GM12865 (cell line): ENCODE data around the gene PHF20.

Experiments
- DNase-seq: peaks from one replicate; pipeline ENCODE4 v3.0.0; 2010; ENCODE audit warnings: low read depth
- H3K4me3 ChIP-seq: 2 replicates; pipeline ENCODE4 v1.5.1; 2011; ENCODE audit warnings: mild to moderate bottlenecking, low read depth, low read length, control low read depth
- CTCF ChIP-seq: IDR thresholded peaks from 2 replicates; pipeline ENCODE4 v1.5.1; 2011; ENCODE audit warnings: low read length, control low read depth, low read depth, inconsistent platforms; ENCODE audit not compliant: insufficient read depth; ENCODE audit errors: missing control alignments

The PHF20 gene

DNA sequence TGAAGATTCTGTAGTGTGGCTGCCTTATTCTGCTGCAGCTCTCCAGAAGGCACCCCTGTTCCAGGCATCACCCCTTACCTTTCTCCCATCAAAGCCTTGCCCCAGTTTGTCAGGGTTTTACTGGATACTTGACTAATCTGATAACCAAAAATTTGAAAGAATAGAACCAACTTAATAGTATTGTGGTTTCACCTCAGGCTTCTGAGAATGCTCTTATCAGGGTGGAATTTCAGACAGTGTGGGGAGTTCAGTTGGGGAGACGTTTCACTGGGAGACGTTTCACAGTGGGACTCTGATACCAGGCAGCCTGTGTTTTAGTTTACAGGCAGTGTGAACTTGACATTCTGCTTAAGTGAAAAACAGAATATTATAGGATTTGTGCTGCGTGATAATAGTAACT is 132.0 kb downstream of the PHF20 start:
- no peak for DNase-seq
- H3K4me3 ChIP-seq: no peak overlapping the region
- no peak for TF ChIP-seq CTCF

DNA sequence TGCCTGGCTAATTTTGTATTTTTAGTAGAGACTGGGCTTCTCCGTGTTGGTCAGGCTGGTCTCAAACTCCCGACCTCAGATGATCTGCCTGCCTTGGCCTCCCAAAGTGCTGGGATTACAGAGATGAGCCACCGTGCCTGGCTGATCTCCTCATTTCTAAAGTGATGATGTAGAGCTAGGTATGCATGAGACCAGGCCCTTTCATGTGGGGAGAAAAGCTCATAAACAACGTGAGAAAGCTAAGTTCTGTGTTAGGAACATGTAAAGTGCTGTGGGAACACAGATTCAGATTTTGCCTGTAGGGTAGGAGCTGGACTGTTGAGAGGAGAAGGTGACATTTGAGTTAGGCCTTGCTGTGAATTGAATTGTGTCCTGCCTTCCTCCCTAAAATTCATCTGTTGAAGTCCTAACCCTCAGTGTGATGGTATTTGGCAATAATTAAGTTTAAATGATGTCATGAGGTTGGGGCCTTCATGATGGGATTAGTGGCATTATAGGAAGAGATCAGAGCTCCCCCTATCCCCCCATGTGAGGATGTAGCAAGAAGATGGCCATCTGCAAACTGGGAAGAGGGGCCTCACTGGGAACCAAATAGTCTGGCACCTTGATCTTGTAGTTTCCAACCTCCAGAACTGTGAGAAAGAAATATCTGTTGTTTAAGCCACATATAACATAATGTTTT is 133.3 kb downstream of the PHF20 start:
- TF ChIP-seq CTCF: no peak
- no peak for DNase-seq
- no peak overlapping the region for H3K4me3 ChIP-seq

DNA sequence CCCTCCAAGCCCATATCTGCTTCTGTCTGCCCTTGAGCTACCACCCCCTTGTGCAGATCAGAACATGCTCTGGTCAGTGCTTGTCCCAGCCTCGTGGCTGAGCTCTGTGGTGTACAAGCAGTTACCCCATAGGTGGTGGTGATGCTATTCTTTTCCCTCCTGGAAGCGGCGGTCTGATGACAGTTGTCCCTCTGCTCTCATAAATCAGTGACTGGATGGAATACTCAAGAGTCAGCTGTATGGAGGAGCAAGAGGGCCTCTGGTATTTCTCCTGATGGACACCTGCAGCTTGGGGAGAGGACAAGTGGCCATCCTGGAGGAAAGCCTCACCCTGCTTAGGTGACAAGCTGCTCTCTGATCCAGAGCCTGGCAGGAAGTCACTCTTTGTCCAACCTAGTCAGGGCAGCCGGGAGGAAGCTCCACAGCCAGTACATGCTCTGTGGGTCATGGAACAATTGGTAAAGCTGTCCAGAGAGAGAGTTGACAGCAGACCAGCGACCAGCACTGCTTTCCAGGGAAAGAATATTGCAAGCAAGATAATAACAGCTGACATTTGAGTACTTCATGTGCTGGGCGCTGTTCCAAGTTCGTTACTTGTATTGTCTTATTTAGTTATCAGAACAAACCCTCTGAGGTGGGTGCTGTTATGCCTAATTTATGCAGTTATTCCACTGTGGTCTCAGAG is 135.3 kb downstream of the PHF20 start:
- TF ChIP-seq CTCF: no peak
- H3K4me3 ChIP-seq: no peak overlapping the region
- DNase-seq: no peak

GRCh38 chr20:35908007-35908406 is 136.2 kb downstream of the PHF20 start:
- TF ChIP-seq CTCF: no peak
- no peak for DNase-seq

DNA sequence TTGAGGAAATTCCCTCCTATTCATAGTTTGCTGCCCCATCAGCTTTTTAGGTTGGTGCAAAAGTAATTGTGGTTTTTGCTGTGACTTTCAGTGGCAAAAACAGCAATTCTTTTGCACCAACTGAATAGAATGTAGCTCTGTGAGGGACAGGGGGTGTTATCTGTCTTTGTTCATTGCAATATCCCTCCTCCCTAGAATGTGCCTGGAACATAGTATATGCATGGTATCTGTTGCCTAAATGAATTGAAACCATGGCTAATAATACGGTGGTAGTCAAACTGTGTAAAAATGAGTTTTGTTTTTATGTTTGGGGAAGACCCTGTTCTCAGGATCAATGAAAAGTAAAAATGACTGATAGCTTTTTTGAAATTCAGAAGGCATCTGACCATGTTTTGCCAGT is 137.4 kb downstream of the PHF20 start:
- no peak overlapping the region for H3K4me3 ChIP-seq
- no peak for TF ChIP-seq CTCF
- DNase-seq: peak; percentile 52

More at GRCh38 chr20:35908007-35908406, 136.2 kb downstream of the PHF20 start:
- no peak overlapping the region for H3K4me3 ChIP-seq

DNA sequence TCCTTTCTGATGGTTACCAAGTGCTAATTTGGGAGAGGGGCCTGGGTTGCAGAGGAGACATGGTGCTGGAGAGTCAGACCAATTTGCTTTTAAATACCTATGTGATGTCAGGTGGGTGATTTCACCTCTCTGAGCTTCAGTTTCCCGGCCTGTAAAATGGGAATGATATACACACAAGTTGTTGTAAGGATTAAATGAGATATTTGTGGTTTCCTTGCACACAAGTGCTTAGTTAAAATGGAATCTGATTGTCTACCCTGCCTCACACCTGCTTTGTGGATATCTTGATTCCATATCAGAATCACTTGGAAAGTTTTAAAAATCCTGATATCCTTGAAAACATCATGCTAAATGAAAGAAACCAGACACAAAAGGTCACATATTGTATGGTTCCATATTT is 138.0 kb downstream of the PHF20 start:
- DNase-seq: no peak
- H3K4me3 ChIP-seq: no peak overlapping the region
- no peak for TF ChIP-seq CTCF
